H9 (cell line): Measurements from ENCODE around the gene ZBTB45. TPM values are rescaled to one million over a fixed set of nuclear protein-coding genes. Genes with fewer than 3 reads are reported as not detected.

ENCODE experiments used
- DNase-seq: peaks from one replicate; pipeline ENCODE4 v3.0.0-alpha.2; 2017
- H2AFZ ChIP-seq: one replicate; pipeline ENCODE4 v1.6.1; 2013; ENCODE audit warnings: mild to moderate bottlenecking, low read length, control low read depth, moderate library complexity
- H2AK5ac ChIP-seq: 2 replicates; pipeline ENCODE4 v1.6.1; 2013; ENCODE audit warnings: low read length, control low read depth, mixed read lengths; ENCODE audit not compliant: insufficient read length
- H2BK120ac ChIP-seq: one replicate; pipeline ENCODE4 v1.6.1; 2013; ENCODE audit warnings: low read depth, mild to moderate bottlenecking, low read length, control low read depth, inconsistent platforms; ENCODE audit not compliant: poor library complexity, severe bottlenecking
- H2BK12ac ChIP-seq: 2 replicates; pipeline ENCODE4 v1.6.1; 2013; ENCODE audit warnings: low read length, control low read depth, mixed read lengths, low read depth; ENCODE audit not compliant: insufficient read length
- H2BK15ac ChIP-seq: 2 replicates; pipeline ENCODE4 v1.6.1; 2013; ENCODE audit warnings: low read depth, low read length, control low read depth
- H2BK20ac ChIP-seq: one replicate; pipeline ENCODE4 v1.6.1; 2013; ENCODE audit warnings: low read depth, mild to moderate bottlenecking, low read length, control low read depth, inconsistent platforms; ENCODE audit not compliant: poor library complexity, severe bottlenecking
- H2BK5ac ChIP-seq: 2 replicates; pipeline ENCODE4 v1.6.1; 2013; ENCODE audit warnings: low read length, control low read depth, mixed read lengths; ENCODE audit not compliant: insufficient read length
- H3K14ac ChIP-seq: 2 replicates; pipeline ENCODE4 v1.6.1; 2013; ENCODE audit warnings: low read length, control low read depth; ENCODE audit not compliant: insufficient read depth
- H3K18ac ChIP-seq: 2 replicates; pipeline ENCODE4 v1.6.1; 2013; ENCODE audit warnings: low read depth, mild to moderate bottlenecking, mixed read lengths, low read length, control low read depth; ENCODE audit not compliant: insufficient read length
- H3K23ac ChIP-seq: 2 replicates; pipeline ENCODE4 v1.6.1; 2013; ENCODE audit warnings: low read length, control low read depth, mixed read lengths, low read depth; ENCODE audit not compliant: insufficient read length
- H3K23me2 ChIP-seq: 2 replicates; pipeline ENCODE4 v1.6.1; 2013; ENCODE audit warnings: low read depth, mild to moderate bottlenecking, mixed read lengths, low read length, control low read depth; ENCODE audit not compliant: insufficient read length, poor library complexity, severe bottlenecking
- H3K27ac ChIP-seq: 2 replicates; pipeline ENCODE4 v1.5.1; 2013; ENCODE audit warnings: low read length, control low read depth, mixed read lengths, low read depth; ENCODE audit not compliant: insufficient read length
- H3K27me3 ChIP-seq: 2 replicates; pipeline ENCODE4 v1.6.1; 2013; ENCODE audit warnings: low read length, control low read depth, inconsistent platforms; ENCODE audit not compliant: insufficient read depth
- H3K4ac ChIP-seq: 2 replicates; pipeline ENCODE4 v1.6.1; 2013; ENCODE audit warnings: low read depth, mild to moderate bottlenecking, control low read depth, inconsistent platforms, low read length, moderate library complexity
- H3K4me1 ChIP-seq: 2 replicates; pipeline ENCODE4 v1.6.1; 2013; ENCODE audit warnings: low read length, control low read depth, inconsistent platforms; ENCODE audit not compliant: insufficient read depth
- H3K4me2 ChIP-seq: 2 replicates; pipeline ENCODE4 v1.6.1; 2013; ENCODE audit warnings: low read length, control low read depth, mixed read lengths; ENCODE audit not compliant: insufficient read length, insufficient read depth
- H3K56ac ChIP-seq: 2 replicates; pipeline ENCODE4 v1.6.1; 2013; ENCODE audit warnings: low read depth, mild to moderate bottlenecking, mixed read lengths, low read length, control low read depth; ENCODE audit not compliant: insufficient read length
- H3K79me1 ChIP-seq: 2 replicates; pipeline ENCODE4 v1.6.1; 2013; ENCODE audit warnings: low read depth, mild to moderate bottlenecking, moderate library complexity, low read length, control low read depth, inconsistent platforms; ENCODE audit not compliant: insufficient read depth, poor library complexity, severe bottlenecking
- H3K79me2 ChIP-seq: 2 replicates; pipeline ENCODE4 v1.6.1; 2013; ENCODE audit warnings: low read length, control low read depth, inconsistent platforms; ENCODE audit not compliant: insufficient read depth
- H3K9ac ChIP-seq: 2 replicates; pipeline ENCODE4 v1.6.1; 2013; ENCODE audit warnings: low read length, control low read depth, mixed read lengths; ENCODE audit not compliant: insufficient read length; ENCODE audit errors: extremely low read depth
- H3K9me3 ChIP-seq: one replicate; pipeline ENCODE4 v1.6.1; 2013; ENCODE audit warnings: low read depth, low read length, inconsistent platforms; ENCODE audit not compliant: control insufficient read depth
- H3T11ph ChIP-seq: one replicate; pipeline ENCODE4 v1.6.1; 2013; ENCODE audit warnings: mild to moderate bottlenecking, low read length, control low read depth, inconsistent platforms
- H4K20me1 ChIP-seq: one replicate; pipeline ENCODE4 v1.6.1; 2013; ENCODE audit not compliant: control insufficient read depth, insufficient read length, insufficient read depth
- H4K5ac ChIP-seq: 2 replicates; pipeline ENCODE4 v1.6.1; 2013; ENCODE audit warnings: low read depth, mild to moderate bottlenecking, mixed read lengths, low read length, control low read depth; ENCODE audit not compliant: insufficient read length
- H4K8ac ChIP-seq: replicated peaks from 2 replicates; pipeline ENCODE4 v1.6.1; 2013; ENCODE audit warnings: low read length, control low read depth, mixed read lengths, low read depth; ENCODE audit not compliant: insufficient read length
- H4K91ac ChIP-seq: 2 replicates; pipeline ENCODE4 v1.6.1; 2013; ENCODE audit warnings: low read depth, mild to moderate bottlenecking, moderate library complexity, mixed read lengths, low read length, control low read depth; ENCODE audit not compliant: insufficient read length
- H3K27ac Mint-ChIP-seq, 3 experiments: 2 replicates in 2 of 3; 3 replicates in 1 of 3; pipeline ENCODE4 v1.8.0; 2020 to 2021; ENCODE audit warnings: mixed read lengths in 3 of 3, mild to moderate bottlenecking in 1 of 3, moderate library complexity in 1 of 3
- H3K27me3 Mint-ChIP-seq: 2 replicates; pipeline ENCODE4 v1.8.0; 2021; ENCODE audit warnings: low read depth, mild to moderate bottlenecking, moderate library complexity, mixed read lengths
- H3K36me3 Mint-ChIP-seq, 3 experiments: 2 replicates in 2 of 3; 3 replicates in 1 of 3; pipeline ENCODE4 v1.8.0; 2020 to 2021; ENCODE audit warnings: low read depth in 3 of 3, mixed read lengths in 3 of 3; ENCODE audit not compliant: insufficient read depth in 1 of 3
- H3K4me1 Mint-ChIP-seq, 2 experiments: 2 replicates each; pipeline ENCODE4 v1.8.0; 2020; ENCODE audit warnings: mixed read lengths in 2 of 2
- H3K4me3 Mint-ChIP-seq, 2 experiments: 2 replicates in 1 of 2; 3 replicates in 1 of 2; pipeline ENCODE4 v1.8.0; 2020 to 2021; ENCODE audit warnings: mild to moderate bottlenecking in 2 of 2, mixed read lengths in 2 of 2, moderate library complexity in 1 of 2
- H3K9me3 Mint-ChIP-seq, 2 experiments: 2 replicates in 1 of 2; 3 replicates in 1 of 2; pipeline ENCODE4 v1.8.0; 2020; ENCODE audit warnings: mild to moderate bottlenecking in 2 of 2, mixed read lengths in 2 of 2, moderate library complexity in 1 of 2
- WGBS: extraction: QIAGEN DNeasy Blood & Tissue Kit; methylation state at CpG from one replicate; pipeline ENCODE4 v1.1.7; 2013; ENCODE audit warnings: missing lambda C conversion rate, low lambda C conversion rate, mixed read lengths; ENCODE audit not compliant: insufficient read length; ENCODE audit errors: extremely low coverage; 5-methylcytosine and 5-hydroxymethylcytosine counted together
- total RNA-seq: library from RNA; stranded (reverse); gene quantifications from 2 replicates; pipeline ENCODE4 v1.2.1, GENCODE V29; 2021
- TF ChIP-seq, protein P1 (sequence below): fragments of 200-600 bp; sonication (generic); conservative IDR thresholded peaks from 3 replicates; pipeline ENCODE4 v1.8.0; 2021; ENCODE audit warnings: antibody characterized with exemption, mild to moderate bottlenecking

ZBTB45 gene
- total RNA-seq, 1 experiment from 2014 or later, result 18.7 TPM

DNA sequence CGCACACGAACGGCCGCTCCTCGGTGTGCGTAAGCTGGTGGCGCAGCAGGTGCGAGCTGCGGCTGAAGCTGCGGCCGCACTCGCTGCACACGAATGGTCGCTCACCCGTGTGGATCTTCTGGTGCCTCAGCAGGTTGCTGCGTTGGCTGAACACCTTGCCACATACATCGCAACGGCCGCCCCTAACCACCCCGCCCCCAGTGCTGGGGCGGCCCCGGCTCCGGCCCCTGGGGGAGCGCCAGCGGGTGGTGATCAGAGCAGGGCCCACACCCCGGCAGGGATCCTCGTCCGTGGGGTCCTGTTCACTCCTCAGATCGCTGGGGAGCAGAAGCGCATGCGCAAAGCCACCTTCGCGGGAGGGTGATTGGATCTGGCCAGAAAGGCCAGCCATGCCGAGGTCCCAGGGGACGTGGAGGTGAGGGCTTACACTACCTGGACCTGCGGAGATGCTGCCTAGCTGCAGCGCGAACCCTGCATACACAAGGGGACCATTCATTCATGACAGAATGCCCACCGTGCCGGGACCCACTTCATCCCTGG is 43.5 kb upstream of the ZBTB45 start:
- Histone ChIP-seq H3K23me2 (no peaks in the 10 kb centered on the region), H3K27me3 (no peaks in the 10 kb centered on the region), H3K9ac (no peak overlapping the region), H3K4ac (no peak overlapping the region), H2AK5ac (no peak overlapping the region), H2AFZ (no peak overlapping the region), H3K14ac (no peak overlapping the region), H3K4me2 (no peak overlapping the region), H2BK5ac (no peak overlapping the region), H2BK120ac (no peak overlapping the region), H3K56ac (no peak overlapping the region), H3K18ac (no peak overlapping the region), H3K4me1 (no peaks in the 10 kb centered on the region), H3K23ac (no peak overlapping the region), H2BK20ac (no peak overlapping the region), H3T11ph (no peak overlapping the region), H4K91ac (no peak overlapping the region), H4K8ac (no peak overlapping the region), H4K5ac (no peak overlapping the region), H3K27ac (no peak overlapping the region), H2BK12ac (no peak overlapping the region), H3K79me2 (no peaks in the 10 kb centered on the region), H4K20me1 (no peaks in the 10 kb centered on the region), H3K9me3 (no peaks in the 10 kb centered on the region), H2BK15ac (no peak overlapping the region), H3K79me1 (no peaks in the 10 kb centered on the region)
- peaks cover under 1 to 20% (median 5%) of the 10 kb centered on the region in 3 experiments; a peak in 5 of 7 replicates for H3K36me3 Mint-ChIP-seq
- DNase-seq, result peak; percentile 51
- peak overlapping the region in 1 of 3 experiments; percentile 47; a peak in 3 of 7 replicates for H3K27ac Mint-ChIP-seq
- H3K9me3 Mint-ChIP-seq, result no peaks in the 10 kb centered on the region; a peak in 1 of 5 replicates
- no peaks in the 10 kb centered on the region; the same call in 1 of the 2 replicates for H3K27me3 Mint-ChIP-seq
- H3K4me3 Mint-ChIP-seq, result no peak overlapping the region
- peaks cover 2 to 9% of the 10 kb centered on the region in 2 experiments; a peak in 3 of 4 replicates for H3K4me1 Mint-ChIP-seq
- TF ChIP-seq, protein P1, sequence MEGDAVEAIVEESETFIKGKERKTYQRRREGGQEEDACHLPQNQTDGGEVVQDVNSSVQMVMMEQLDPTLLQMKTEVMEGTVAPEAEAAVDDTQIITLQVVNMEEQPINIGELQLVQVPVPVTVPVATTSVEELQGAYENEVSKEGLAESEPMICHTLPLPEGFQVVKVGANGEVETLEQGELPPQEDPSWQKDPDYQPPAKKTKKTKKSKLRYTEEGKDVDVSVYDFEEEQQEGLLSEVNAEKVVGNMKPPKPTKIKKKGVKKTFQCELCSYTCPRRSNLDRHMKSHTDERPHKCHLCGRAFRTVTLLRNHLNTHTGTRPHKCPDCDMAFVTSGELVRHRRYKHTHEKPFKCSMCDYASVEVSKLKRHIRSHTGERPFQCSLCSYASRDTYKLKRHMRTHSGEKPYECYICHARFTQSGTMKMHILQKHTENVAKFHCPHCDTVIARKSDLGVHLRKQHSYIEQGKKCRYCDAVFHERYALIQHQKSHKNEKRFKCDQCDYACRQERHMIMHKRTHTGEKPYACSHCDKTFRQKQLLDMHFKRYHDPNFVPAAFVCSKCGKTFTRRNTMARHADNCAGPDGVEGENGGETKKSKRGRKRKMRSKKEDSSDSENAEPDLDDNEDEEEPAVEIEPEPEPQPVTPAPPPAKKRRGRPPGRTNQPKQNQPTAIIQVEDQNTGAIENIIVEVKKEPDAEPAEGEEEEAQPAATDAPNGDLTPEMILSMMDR, result no peak
- WGBS, result no CpG with 5 or more reads among the region's 40 CpGs
